IPS-NIHi7 (cell line): ENCODE data around the gene NRAP.

Experiments
- DNase-seq: peaks from one replicate; pipeline ENCODE4 v3.0.0; 2012; ENCODE audit warnings: mixed read lengths; ENCODE audit errors: extremely low spot score

NRAP gene, protein sequence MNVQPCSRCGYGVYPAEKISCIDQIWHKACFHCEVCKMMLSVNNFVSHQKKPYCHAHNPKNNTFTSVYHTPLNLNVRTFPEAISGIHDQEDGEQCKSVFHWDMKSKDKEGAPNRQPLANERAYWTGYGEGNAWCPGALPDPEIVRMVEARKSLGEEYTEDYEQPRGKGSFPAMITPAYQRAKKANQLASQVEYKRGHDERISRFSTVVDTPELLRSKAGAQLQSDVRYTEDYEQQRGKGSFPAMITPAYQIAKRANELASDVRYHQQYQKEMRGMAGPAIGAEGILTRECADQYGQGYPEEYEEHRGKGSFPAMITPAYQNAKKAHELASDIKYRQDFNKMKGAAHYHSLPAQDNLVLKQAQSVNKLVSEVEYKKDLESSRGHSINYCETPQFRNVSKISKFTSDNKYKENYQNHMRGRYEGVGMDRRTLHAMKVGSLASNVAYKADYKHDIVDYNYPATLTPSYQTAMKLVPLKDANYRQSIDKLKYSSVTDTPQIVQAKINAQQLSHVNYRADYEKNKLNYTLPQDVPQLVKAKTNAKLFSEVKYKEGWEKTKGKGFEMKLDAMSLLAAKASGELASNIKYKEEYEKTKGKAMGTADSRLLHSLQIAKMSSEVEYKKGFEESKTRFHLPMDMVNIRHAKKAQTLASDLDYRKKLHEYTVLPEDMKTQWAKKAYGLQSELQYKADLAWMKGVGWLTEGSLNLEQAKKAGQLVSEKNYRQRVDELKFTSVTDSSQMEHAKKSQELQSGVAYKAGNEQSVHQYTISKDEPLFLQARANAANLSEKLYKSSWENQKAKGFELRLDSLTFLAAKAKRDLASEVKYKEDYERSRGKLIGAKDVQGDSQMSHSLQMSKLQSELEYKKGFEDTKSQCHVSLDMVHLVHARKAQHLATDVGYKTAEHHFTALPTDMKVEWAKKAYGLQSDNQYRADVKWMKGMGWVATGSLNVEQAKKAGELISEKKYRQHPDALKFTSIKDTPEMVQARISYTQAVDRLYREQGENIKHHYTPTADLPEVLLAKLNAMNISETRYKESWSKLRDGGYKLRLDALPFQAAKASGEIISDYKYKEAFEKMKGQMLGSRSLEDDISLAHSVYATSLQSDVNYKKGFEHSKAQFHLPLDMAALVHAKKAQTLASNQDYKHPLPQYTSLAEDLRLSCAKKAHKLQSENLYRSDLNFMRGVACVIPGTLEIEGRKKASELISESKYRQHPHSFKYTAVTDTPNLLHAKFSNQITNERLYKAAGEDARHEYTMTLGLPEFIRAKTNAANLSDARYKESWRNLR (N-terminal part only)

DNA sequence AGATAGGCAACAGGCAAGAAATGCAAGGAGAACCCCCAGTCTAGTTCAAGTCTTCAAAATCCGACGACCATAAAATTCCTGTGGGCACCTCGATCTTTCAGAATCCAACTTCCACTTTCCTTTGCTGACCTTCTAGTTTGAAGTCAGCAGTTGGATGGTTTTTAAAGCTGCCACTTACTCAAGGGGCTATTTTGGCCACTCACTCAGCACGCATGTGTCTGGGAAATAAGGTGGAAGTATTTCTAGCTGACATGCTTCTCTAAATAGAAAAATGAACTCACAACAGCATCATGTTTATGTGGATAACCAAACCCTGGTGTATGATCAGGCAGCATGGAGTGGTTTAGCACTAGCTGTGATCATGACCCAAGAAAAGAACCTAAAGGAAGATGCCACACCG, at the start of gene NRAP:
Gene NRAP, minus strand, starts transcription at position 134 of the 400 bp plus-strand sequence. CDS start 159 bp downstream, outside the sequence.
- DNase-seq: no peak

GRCh38 chr10:113713640-113713982, 49.8 kb upstream of the NRAP start:
- no peak for DNase-seq

DNA sequence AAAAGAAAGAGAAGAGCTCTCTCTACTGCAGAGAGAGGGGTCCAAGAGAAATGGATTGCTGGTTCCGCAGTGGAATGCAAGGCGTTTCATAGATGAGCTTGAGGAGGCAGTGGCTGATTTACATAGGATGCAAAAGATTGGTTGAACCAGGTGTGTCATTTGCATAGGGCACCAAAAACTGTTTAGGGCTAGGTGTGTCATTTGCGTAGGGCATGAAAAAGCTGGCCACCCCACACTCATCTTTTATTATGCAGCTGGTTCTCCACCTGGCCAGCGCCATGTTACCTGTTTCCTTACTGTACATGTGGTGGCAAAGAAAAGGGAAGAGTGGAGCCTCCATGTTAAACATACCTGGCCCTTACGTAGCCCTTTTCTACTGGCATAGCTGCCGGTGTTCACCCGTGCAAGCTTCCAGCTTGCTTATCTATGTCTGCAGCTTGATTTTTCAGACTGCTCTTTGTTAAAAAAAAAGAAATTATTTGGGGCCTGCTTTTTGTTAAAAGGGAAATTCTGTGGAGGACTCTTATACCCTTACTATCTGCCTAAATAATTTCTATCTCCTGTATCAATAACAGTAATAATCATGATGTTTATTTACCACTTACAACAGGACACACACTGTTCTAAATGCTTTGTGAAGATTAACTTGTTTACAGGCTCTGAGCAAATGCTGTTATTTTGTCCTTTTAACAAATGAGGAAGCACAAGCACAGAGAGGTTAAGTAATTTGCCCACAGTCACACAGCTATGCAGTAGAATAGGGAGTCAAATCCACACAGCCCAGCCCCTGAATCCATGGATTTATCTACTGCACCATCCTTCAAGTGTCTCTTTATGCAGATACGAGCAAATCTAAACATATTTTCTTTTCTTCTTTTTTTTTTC, 49.2 kb upstream of the NRAP start:
- DNase-seq: no peak

GRCh38 chr10:113712024-113712423, 48.2 kb upstream of the NRAP start:
- DNase-seq: no peak

DNA sequence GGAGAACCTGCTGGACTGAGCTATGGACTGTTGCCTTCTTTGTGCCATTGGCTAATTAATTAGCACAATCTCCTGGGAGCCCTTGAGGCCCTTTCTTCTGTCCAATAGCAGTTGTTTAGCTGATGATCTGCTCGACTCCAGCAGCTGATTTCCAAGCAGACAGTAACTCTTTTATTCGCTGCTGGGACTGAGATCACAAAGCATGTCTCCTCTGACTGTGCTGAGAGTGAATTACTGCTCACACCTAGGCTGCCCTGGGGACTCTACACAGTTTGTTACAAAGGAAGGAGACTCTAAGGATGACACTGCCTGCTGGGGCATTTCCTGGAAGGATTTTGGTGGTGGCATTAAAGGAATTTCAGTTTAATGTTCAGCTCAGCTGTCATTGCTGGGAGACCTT, 47.3 kb upstream of the NRAP start:
- no peak for DNase-seq

GRCh38 chr10:113709221-113709838, 45.5 kb upstream of the NRAP start:
- no peak for DNase-seq

DNA sequence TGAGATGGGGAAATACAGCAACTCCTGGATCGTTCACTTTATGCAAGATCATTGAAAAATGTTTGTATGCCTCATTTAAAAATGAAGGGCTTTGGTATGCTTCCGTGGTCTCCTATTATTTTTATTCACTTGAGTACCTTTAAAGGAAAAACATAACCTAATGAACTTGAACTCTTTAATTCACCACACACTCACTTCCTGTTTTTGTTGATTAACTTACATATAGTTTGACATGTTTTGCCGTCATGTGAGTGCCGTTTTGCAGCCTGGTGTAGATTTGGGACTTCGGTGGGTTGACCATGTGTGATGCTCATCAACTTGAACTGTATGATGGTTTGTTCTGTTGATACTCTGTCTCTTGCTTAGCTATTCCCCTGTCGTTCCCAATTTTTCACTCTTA, 44.8 kb upstream of the NRAP start:
- DNase-seq: no peak

GRCh38 chr10:113706623-113707022, 42.8 kb upstream of the NRAP start:
- DNase-seq: no peak

GRCh38 chr10:113705344-113705652, 41.5 kb upstream of the NRAP start:
- DNase-seq: no peak

GRCh38 chr10:113704637-113705343, 40.9 kb upstream of the NRAP start:
- no peak for DNase-seq

DNA sequence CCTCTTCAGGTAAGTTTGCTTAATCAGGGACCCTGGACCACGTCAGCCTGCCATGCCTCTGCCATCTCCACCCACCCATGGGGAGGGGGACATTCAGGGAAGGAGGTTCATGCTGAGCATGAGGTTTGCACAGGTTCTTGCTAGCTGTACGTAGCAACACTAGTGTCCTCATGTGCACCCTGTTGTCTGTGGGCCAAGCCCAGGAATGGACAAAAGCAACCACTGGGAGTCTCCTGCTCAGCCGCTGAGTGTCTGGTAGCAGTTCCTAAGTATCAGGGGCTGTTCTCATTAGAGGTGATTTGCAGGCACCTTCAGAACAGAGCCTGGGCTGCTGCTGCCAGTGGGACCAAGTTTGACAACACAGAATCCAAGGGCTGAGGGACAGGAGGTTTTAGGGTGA, 33.8 kb upstream of the NRAP start:
- no peak for DNase-seq

- no peak for DNase-seq
Measured at GRCh38 chr10:113695691-113696090, 31.9 kb upstream of the NRAP start.

- DNase-seq: no peak
Measured at GRCh38 chr10:113693348-113693747, 29.5 kb upstream of the NRAP start.

DNA sequence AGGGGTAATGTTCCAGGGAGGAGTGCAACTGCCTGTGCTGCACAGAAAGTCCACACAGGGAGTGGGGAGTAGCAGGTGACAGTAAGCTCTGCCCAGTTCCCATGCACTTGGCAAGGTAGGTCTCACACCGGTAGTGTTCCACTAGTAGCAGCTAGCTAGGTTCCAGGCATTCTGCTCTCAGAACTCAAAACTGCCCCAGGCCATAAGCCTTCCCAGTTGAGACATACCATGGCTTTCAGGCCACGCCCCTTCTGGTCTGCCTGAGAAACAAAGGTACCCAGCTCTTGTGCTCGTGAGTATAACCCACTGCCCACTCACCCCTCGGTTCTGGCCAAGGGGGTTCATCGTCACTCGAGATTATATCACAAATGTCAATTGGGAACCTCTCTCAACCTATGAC, 28.4 kb upstream of the NRAP start:
- DNase-seq: no peak

DNA sequence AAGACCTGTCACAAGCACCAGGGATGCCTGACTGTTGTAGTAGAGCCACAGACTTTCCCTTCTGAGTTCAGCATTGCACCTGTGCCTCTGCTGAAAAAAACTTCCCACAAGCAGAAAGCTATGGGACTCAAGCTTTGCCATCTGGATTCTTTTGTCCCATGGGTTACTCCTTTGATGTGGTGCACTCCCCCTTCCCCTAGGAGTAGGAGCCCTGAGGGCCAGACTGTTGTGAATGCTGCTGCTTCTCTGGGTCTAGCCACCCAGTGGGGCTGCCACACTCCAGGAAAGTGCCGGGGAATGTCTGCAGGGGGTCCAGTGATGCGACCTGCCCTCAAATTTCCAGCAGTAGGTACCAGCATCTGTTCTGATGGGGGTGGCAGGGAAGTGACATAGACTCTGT, 27.5 kb upstream of the NRAP start:
- no peak for DNase-seq

DNA sequence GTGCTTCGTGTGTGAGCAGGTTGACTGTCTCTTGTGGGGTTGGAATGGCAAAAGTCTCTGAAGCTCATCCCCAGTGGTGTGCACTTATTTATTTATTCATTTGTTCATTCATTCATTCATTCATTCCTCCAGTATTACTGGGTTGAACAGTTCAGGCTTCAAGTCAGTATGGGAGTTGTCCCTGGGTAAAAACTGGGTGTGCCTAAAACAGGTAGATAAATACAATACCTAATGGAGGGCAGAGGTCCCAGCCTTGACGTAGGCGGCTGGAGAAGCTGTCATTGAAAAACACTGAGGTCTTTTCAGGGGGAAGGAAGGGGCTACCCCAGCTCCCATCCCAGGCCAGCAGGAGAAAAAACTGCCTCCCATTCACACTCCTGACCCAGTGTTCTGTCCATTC, 26.9 kb upstream of the NRAP start:
- no peak for DNase-seq

- no peak for DNase-seq
Measured at GRCh38 chr10:113689574-113689973, 25.7 kb upstream of the NRAP start.

DNA sequence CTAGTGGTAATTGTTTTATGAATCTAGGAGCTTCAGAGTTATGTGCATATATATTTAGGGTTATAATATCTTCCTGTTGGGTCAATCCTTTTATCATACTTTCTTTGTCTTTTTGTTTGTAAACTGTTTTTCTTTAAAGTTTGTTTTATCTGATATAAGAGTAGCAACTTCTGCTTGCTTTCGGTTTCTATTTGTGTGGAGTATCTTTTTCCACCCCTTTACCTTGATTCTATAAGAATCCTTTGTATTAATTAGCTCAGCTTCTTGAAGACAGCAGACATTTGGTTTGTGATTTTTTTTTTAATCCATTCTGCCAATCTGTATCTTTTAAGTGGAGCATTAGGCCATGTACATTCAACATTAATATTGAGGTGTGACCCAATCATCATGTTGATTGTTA, 25.2 kb upstream of the NRAP start:
- no peak for DNase-seq

DNA sequence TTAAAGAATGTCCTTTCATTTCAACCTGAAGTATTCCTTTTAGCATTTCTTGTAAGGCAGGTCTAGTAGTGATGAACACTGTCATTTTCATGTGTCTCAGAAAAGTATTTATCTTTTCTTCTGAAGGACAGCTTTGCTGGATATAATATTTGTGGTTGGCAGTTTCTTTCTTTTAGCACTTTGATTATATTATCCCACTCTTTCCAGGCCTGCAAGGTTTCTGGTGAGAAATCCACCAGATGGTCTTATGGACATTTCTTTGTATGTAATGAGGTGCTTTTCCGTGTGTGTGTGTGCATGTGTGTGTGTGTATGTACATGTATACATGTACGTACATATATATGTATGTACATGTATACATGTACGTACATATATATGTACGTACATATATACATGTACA, 23.2 kb upstream of the NRAP start:
- DNase-seq: no peak

GRCh38 chr10:113686028-113686427, 22.2 kb upstream of the NRAP start:
- no peak for DNase-seq
